ENCODE data around the gene PSTPIP2.
"Not testable (repeated sequence)": the region's sequence is repeated elsewhere in the genome, so short reads cannot be mapped to it uniquely, and the experiment has no call there.

Gene PSTPIP2

DNA sequence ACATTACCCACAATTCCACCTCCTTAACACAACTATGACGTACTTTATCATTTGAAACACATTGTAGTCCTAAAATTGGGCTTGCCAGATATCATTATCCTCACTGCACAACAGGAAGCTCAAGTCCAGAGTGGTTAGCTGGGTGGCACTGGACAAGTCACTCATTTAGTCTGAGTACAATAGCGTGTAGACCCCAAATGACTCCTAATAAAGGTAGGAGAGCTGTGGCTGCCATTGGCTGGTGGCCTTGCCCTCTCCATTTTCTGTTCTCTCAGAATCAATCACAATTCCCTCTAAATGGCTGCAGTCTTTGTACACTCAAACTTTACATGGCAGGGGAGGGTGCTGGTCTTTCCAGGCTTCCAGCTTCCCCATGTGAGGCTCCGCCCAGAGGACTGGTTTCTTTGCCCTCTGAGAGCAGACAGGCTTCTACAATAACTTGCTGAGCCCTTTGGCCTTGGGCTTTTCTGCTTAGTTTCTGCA is 11.7 kb downstream of the PSTPIP2 start:
- peak; percentile 91 to 98 for DNase-seq
- TF ChIP-seq GATA1 (IDR thresholded peaks at IDR 0.05; ENCODE audit: low read depth, low read length) = no peak
- TF ChIP-seq POLR2A (IDR thresholded peaks at IDR 0.05; ENCODE audit: low read length) = peak; percentile 62

DNA sequence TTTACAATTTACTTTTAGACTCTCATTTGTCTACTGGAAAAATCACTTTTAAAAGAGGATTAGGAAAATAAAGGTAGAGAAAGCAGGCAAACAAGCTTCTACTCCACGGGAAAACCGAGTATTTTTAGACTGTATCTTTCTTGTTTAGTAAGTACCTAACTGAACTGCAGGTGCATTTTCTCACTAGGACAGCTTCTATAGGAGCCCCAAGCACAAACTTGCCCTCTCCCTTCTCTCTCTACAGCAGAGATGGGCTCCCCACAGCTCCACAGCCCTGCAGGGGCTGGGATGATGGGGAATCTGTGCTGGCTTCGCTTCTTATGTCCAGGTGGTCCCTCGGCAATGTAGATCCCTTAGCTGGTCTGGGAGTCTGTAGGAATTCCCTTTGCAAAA is 16.2 kb downstream of the PSTPIP2 start:
- DNase-seq = no peak
- TF ChIP-seq POLR2A (IDR thresholded peaks at IDR 0.05; ENCODE audit: low read length) = no peak
- TF ChIP-seq GATA1 (IDR thresholded peaks at IDR 0.05; ENCODE audit: low read depth, low read length) = no peak

DNA sequence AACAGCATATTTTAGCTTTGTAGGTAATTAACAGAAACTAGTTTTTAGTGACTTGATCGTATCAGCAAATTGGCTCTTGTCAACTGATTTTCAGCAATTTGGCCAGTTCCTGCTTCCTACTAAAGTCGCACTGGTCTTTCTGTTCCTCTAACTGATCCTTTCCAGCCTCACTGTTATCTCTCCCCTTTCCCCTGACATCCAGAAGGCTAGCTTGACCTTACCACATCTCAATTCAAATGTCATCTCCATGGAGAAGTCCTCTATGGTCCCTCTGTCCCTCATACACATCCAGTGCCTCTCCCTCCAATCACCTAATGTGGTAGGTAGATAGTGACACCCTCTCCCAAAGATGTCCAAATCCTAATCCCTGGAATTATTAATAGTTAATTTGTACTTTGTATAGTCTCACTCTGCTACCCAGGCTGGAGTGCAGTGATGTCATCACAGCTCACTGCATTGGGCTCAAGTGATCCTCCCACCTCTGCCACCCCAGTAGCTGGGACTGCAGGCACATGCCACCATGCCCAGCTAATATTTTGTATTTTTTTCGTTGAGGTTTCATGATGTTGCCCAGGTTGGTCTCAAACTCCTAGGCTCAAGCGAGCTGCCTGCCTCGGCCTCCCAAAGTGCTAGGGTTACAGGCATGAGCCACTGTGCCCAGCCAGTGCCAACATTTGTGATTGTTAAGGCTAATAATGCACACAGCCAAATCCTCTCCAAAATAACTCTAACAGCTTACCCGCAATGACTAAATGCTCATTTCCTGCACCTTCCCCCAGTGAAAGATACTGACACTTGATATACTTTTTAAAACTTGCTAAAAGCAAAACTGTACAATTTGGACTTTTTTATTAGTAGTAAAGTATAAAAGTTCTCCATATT is 16.9 kb downstream of the PSTPIP2 start:
- no peak for TF ChIP-seq POLR2A (IDR thresholded peaks at IDR 0.05; ENCODE audit: low read length)
- TF ChIP-seq GATA1 (IDR thresholded peaks at IDR 0.05; ENCODE audit: low read depth, low read length) = no peak
- DNase-seq = peak in 1 of 2 experiments; percentile 34

DNA sequence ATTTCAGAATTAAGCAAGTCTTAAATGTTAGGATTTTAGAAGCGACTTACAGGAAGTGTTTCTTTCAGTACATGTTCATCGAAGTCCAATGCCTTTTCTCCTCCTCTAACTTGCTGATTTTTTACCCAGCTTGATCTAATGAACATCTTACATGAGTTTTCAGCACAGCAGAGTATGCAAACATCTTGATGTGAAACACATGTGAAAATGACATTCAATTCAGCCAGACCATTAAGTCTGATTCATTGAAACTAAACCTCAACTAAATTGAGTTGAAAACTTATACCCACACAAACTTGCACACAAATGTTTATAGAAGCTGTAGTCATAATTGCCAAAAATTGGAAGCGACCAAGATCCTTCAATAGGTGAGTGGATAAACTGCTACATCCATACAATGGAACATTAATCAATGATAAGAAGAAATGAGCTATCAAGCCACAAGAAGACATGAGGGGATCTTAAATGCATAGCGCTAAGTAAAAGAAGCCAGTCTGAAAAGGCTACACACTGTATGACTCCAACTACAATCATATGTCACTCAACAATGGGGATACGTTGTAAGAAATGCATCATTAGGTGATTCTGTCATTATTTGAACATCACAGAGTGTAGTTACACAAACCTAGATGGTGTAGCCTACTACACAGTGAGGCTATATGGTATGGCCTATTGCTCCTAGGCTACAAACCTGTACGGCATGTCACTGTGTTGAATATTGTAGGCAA is 18.5 kb downstream of the PSTPIP2 start:
- no peak for DNase-seq
- TF ChIP-seq POLR2A (IDR thresholded peaks at IDR 0.05; ENCODE audit: low read length) (no peak), GATA1 (IDR thresholded peaks at IDR 0.05; ENCODE audit: low read depth, low read length) (no peak)

DNA sequence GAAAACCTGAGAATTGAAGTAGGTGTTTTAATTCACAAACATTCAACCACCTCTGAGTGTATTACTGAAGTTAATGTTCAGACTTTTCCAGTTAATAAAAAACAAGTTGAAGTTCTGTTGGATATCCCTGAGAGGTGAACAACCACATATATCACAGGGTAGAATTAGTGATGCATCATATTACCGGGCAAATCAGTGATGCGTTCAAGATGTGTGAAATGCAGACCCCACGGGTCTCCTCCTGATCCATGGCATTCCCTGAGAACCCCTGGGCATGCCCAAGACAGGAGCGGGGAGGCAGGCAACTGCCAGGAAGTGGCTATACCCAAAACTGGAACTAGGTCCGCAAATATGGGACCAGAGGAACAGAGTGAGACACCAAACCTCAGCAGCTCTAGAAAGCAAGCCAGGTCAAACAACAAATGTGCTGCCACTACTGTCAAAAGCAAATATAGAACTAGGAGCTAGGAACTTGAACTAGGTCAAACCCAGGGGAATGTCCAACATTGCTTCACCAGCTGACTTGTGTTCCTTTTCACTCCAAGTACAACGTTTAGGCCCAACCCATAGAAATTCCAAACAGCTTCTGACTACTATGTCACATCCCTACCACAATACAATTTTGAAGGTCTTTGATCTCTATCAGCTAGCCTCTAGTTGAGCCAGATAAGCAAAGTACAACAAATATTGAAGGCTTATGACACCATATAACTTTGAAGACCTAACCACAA is 20.2 kb downstream of the PSTPIP2 start:
- no peak for DNase-seq
- TF ChIP-seq GATA1 (IDR thresholded peaks at IDR 0.05; ENCODE audit: low read depth, low read length) (no peak), POLR2A (IDR thresholded peaks at IDR 0.05; ENCODE audit: low read length) (no peak)

DNA sequence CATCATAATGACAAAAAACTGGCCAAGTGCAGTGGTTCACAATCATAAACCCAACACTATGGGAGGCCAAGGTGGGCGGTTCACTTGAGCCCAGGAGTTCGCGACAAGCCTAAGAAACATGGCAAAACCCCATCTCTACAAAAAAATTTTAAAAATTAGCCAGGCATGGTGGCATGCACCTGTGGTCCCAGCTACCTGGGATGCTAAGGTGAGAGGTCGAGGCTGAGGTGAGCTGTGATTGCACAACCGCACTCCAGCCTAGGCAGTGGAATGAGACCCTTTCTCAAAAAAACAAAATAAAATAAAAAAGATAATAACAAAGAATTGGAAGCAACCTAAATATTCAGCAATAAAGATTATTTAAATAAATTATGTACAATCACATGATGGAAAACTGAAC is 21.8 kb downstream of the PSTPIP2 start:
- no peak for DNase-seq
- TF ChIP-seq POLR2A (IDR thresholded peaks at IDR 0.05; ENCODE audit: low read length) = no peak
- no peak for TF ChIP-seq GATA1 (IDR thresholded peaks at IDR 0.05; ENCODE audit: low read depth, low read length)

DNA sequence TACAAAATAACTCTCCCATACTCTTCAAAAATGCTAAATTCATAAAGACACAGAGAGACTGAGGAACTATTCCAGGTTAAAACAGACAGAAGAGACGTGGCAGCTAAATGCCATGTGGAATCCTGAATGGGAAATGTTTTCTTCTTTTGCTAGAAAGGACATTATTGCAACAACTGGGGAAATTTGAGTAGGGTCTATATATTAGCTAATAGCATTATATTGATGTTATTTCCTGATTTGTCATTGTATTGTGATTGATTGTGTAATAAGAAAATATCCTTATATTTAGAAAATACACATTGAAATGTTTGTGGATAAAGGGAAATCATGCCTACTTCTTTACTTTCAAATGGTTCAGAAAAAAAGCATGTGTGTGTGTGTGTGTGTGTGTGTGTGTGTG is 23.4 kb downstream of the PSTPIP2 start:
- no peak for DNase-seq
- TF ChIP-seq GATA1 (IDR thresholded peaks at IDR 0.05; ENCODE audit: low read depth, low read length) (no peak), POLR2A (IDR thresholded peaks at IDR 0.05; ENCODE audit: low read length) (no peak)

DNA sequence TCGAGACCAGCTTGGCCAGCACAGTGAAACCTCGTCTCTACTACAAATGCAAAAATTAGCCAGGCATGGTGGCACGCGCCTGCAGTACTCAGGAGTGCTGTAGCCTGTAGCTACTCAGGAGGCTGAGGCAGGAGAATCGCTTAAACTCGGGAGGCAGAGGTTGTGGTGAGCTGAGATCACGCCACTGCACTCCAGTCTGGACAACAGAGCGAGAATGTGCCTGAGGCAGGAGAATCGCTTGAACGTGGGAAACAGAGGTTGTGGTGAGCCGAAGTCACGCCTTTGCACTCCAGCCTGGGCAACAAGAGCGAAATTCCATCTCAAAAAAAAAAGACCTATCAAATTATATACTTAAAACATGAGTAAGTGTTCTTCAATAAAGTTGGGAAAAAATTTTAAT is 24.7 kb downstream of the PSTPIP2 start:
- DNase-seq = not testable (repeated sequence)

DNA sequence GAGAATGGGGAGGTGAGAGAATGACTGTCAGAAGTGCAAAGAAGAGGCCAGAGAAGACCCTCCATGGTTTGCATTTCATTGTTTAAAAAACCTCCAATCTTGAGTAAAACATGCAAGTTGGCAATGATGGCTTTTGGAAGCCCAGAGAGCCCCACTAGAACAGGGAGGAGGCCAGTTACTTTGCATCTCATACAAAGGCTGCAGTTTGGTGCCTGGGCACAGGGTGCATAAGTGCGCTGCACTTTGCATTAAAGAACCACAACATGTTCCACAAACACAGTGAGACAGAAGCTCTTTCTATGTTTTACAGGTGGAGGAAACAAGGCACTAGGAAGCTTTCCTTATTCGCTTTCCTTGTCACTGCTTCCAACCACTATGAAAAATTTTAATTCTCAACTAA is 25.4 kb downstream of the PSTPIP2 start:
- no peak for DNase-seq
- TF ChIP-seq GATA1 (IDR thresholded peaks at IDR 0.05; ENCODE audit: low read depth, low read length) = no peak
- TF ChIP-seq POLR2A (IDR thresholded peaks at IDR 0.05; ENCODE audit: low read length) = no peak

DNA sequence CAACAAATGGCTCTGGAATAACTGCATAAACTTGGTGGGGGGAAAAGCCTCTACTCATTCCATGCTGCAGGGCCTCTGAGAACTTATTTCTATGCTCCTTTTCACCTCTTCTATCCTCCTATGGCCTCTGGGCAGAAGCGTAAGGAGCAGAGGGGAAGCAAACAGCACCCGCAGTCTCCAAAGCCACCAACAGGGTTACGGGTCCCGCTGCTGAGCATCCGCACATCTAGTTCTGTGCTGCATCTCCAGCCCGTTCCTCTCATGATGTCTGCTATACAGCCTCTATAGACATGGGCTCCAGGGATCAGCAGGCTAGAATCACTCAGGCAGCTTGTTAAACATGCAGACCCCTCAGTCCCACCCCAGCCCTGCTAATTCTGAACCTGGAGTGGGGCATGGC is 25.9 kb downstream of the PSTPIP2 start:
- no peak for DNase-seq
- TF ChIP-seq POLR2A (IDR thresholded peaks at IDR 0.05; ENCODE audit: low read length) = no peak
- TF ChIP-seq GATA1 (IDR thresholded peaks at IDR 0.05; ENCODE audit: low read depth, low read length) = no peak

DNA sequence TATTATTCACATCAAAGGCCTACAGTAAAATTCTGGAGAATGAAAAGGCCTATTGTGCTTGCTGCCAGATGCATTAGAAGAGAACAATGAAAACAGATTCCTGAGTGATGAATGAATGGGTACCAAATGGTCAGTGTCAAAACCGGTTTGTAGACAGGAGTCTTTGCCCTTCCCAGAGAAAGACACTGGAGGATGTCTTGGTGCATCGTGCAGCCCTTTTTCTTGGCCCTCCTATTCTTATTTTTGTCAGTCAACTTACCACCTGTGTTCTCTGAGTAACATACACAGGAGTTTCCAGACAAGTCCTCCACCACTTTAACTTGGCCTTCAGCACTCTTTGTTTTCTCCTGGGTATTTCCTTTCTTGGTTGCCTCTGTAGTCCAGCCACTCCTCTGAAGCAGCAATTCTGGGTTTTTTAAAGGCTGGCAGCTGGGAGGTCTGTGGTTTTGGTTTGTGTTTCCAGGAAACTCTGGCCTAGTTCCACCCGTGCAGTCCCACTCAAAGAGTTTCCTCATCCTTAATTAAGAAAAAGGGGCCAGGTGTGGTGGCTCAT is 29.4 kb downstream of the PSTPIP2 start:
- no peak for DNase-seq
- TF ChIP-seq POLR2A (IDR thresholded peaks at IDR 0.05; ENCODE audit: low read length) (no peak), GATA1 (IDR thresholded peaks at IDR 0.05; ENCODE audit: low read depth, low read length) (no peak)

DNA sequence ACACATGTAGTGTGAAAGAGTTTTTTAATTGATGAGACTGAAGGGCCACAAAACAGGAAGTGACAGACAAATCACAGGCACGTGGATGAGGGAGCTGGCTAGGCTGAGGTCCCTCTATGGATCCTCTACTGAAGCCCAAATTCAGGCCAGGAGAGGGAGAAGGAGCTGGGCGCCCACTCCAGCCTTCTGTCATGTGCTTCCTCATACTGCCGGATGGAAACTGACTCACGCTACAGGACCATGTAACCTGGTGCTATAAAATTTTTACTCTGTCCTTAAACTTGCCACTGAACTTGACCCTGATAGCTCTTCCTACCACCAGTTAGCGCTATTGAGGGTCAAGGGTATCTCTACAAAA is 31.3 kb downstream of the PSTPIP2 start:
- no peak for DNase-seq
- no peak for TF ChIP-seq GATA1 (IDR thresholded peaks at IDR 0.05; ENCODE audit: low read depth, low read length)
- no peak for TF ChIP-seq POLR2A (IDR thresholded peaks at IDR 0.05; ENCODE audit: low read length)

DNA sequence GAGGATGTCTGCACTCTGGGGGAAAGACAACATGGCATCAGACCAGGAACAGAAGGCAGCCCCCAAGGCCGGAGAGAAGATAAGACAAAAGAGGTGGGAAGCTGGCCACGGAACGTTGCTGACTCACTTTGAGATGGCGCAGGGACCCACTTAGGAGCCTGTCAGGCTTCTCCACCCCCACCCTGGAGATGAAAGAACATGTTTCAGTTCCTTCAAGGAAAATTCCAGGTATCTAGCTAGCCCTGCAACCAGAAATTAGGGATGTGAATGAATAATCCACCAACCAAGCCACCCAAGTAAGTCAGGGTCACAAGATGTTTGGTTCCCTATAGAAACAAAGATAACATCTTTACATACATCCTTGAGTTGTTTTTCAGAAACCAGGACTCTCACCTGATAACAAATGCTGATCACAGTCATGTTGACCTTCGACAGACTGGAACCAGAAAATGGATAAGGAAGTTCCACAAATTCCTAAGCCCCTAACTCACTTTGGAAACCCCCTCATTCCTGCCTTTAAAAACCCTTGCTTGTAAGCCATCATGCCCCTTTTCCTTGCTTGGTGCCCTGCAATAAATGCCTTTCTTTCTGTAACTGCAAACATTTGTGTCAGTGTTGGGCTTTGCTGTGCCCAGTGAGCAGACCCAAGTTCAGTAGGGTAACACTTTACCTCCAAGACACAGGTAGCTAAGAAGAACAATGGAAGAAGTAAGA is 31.9 kb downstream of the PSTPIP2 start:
- peak; percentile 72 to 78 for DNase-seq
- TF ChIP-seq GATA1 (IDR thresholded peaks at IDR 0.05; ENCODE audit: low read depth, low read length) (no peak), POLR2A (IDR thresholded peaks at IDR 0.05; ENCODE audit: low read length) (no peak)

Data from erythroblast (primary cell).